Caco-2 (cell line): ENCODE data around the gene TMEFF2. TPM values are rescaled to one million over a fixed set of nuclear protein-coding genes. Genes with fewer than 3 reads are reported as not detected.

Experiments used
- BruUV-seq: library from RNA; stranded (reverse); fragments of 400-500 nt; replicated peaks from 2 replicates; lab custom pipeline; 2021; lab: Mats Ljungman, UMichigan
- CTCF ChIA-PET: fragments of 300-600 bp; sonication (Branson Sonifier 250); formaldehyde crosslinking; loops from one replicate; lab custom pipeline; 2022; ENCODE audit warnings: antibody characterized with exemption; lab: Charles Lee
- POLR2A ChIA-PET: fragments of 300-600 bp; sonication (Branson Sonifier 250); formaldehyde crosslinking; loops from one replicate; lab custom pipeline; 2022; ENCODE audit warnings: antibody characterized with exemption; lab: Charles Lee
- DNase-seq, 2 experiments: peaks; one replicate each; pipeline versions ENCODE4 v3.0.0 to v3.0.0-alpha.2; 2020 to 2022
- H3K27me3 ChIP-seq: replicated peaks from 2 replicates; pipeline ENCODE4 v1.6.0; 2011; ENCODE audit warnings: low read length; ENCODE audit not compliant: control insufficient read depth, insufficient read depth
- H3K36me3 ChIP-seq: 2 replicates; pipeline ENCODE4 v1.5.1; 2011; ENCODE audit warnings: low read length; ENCODE audit not compliant: control insufficient read depth, insufficient read depth
- H3K4me1 ChIP-seq: fragments of 250-450 bp; sonication (Bioruptor Pico); 2 replicates; pipeline ENCODE4 v1.5.1; 2020; ENCODE audit warnings: mild to moderate bottlenecking
- H3K4me3 ChIP-seq: 2 replicates; pipeline ENCODE4 v1.5.1; 2011; ENCODE audit warnings: low read depth, mild to moderate bottlenecking, control low read depth, low read length
- H3K9me3 ChIP-seq: fragments of 250-450 bp; sonication (Bioruptor Pico); 2 replicates; pipeline ENCODE4 v1.5.1; 2020; ENCODE audit warnings: mild to moderate bottlenecking, moderate library complexity
- H3K27ac Mint-ChIP-seq: one replicate; pipeline ENCODE4 v1.8.0; 2022; ENCODE audit warnings: mixed read lengths; ENCODE audit not compliant: unreplicated experiment
- H3K27me3 Mint-ChIP-seq: one replicate; pipeline ENCODE4 v1.8.0; 2022; ENCODE audit warnings: mixed read lengths; ENCODE audit not compliant: insufficient read depth, unreplicated experiment
- H3K36me3 Mint-ChIP-seq: one replicate; pipeline ENCODE4 v1.8.0; 2022; ENCODE audit warnings: mild to moderate bottlenecking, mixed read lengths; ENCODE audit not compliant: insufficient read depth, unreplicated experiment
- H3K4me1 Mint-ChIP-seq: one replicate; pipeline ENCODE4 v1.8.0; 2022; ENCODE audit warnings: low read depth, mixed read lengths; ENCODE audit not compliant: unreplicated experiment
- H3K4me3 Mint-ChIP-seq: one replicate; pipeline ENCODE4 v1.8.0; 2022; ENCODE audit warnings: mild to moderate bottlenecking, moderate library complexity, mixed read lengths; ENCODE audit not compliant: unreplicated experiment
- H3K9me3 Mint-ChIP-seq: one replicate; pipeline ENCODE4 v1.8.0; 2022; ENCODE audit warnings: mixed read lengths; ENCODE audit not compliant: unreplicated experiment
- CTCF ChIP-seq, 2 experiments: fragments of 200-600 bp in 1 of 2; IDR thresholded peaks; 1 replicate in 1 of 2; 2 replicates in 1 of 2; pipeline versions ENCODE4 v1.5.1 to v1.8.0; 2011 to 2022; ENCODE audit warnings: antibody characterized with exemption in 1 of 2, control low read depth in 1 of 2, inconsistent platforms in 1 of 2, low read depth in 1 of 2, low read length in 1 of 2, mild to moderate bottlenecking in 1 of 2, moderate library complexity in 1 of 2; ENCODE audit not compliant: insufficient read depth in 1 of 2, severe bottlenecking in 1 of 2, unreplicated experiment in 1 of 2
- intact Hi-C: fragments of 100-400 bp; cut with micrococcal nuclease; formaldehyde crosslinking; loops from one replicate; pipeline ENCODE4 v1.10.0; 2022; ENCODE audit not compliant: unreplicated experiment
- total RNA-seq: library from RNA; stranded (reverse); gene quantifications from 2 replicates; pipeline ENCODE4 v1.2.3, GENCODE V29; 2022

Gene TMEFF2
- total RNA-seq, 1 experiment from 2014 or later, result not detected

GRCh38 chr2:191952515-191953270 lies 242.0 kb downstream of the TMEFF2 start:
- Mint-ChIP-seq H3K27me3 (no peaks in the 10 kb centered on the region), H3K36me3 (no peaks in the 10 kb centered on the region), H3K4me1 (no peaks in the 10 kb centered on the region), H3K4me3 (no peak overlapping the region), H3K27ac (no peak overlapping the region), H3K9me3 (no peaks in the 10 kb centered on the region)
- no TSS peak for BruUV-seq
- Histone ChIP-seq H3K4me1 (no peaks in the 10 kb centered on the region), H3K9me3 (no peaks in the 10 kb centered on the region), H3K36me3 (no peaks in the 10 kb centered on the region), H3K4me3 (no peak overlapping the region), H3K27me3 (no peaks in the 10 kb centered on the region)
- intact Hi-C loops, result no loop called here
- TF ChIP-seq CTCF (IDR thresholded peaks at IDR 0.05; ENCODE audit: insufficient read depth in 1 of 2, low read depth in 1 of 2, low read length in 1 of 2, severe bottlenecking in 1 of 2, unreplicated experiment in 1 of 2), result no peak
- DNase-seq, result no peak
- POLR2A ChIA-PET, result no interaction called here
- CTCF ChIA-PET, result no interaction called here

- no peaks in the 10 kb centered on the region for H3K4me1 ChIP-seq
- H3K27me3 Mint-ChIP-seq, result no peaks in the 10 kb centered on the region
- no peak overlapping the region for H3K27ac Mint-ChIP-seq
- H3K4me3 ChIP-seq, result no peak overlapping the region
- no peaks in the 10 kb centered on the region for H3K27me3 ChIP-seq
- no peaks in the 10 kb centered on the region for H3K4me1 Mint-ChIP-seq
- no TSS peak for BruUV-seq
- H3K36me3 Mint-ChIP-seq, result no peaks in the 10 kb centered on the region
- no peak overlapping the region for H3K4me3 Mint-ChIP-seq
- H3K36me3 ChIP-seq, result no peaks in the 10 kb centered on the region
- no peak for TF ChIP-seq CTCF (IDR thresholded peaks at IDR 0.05; ENCODE audit: insufficient read depth in 1 of 2, low read depth in 1 of 2, low read length in 1 of 2, severe bottlenecking in 1 of 2, unreplicated experiment in 1 of 2)
- H3K9me3 ChIP-seq, result no peaks in the 10 kb centered on the region
- H3K9me3 Mint-ChIP-seq, result no peaks in the 10 kb centered on the region
- CTCF ChIA-PET, result no interaction called here
- no peak for DNase-seq
- intact Hi-C loops, result no loop called here
- POLR2A ChIA-PET, result no interaction called here
Observed at GRCh38 chr2:191951832-191952231, 242.9 kb downstream of the TMEFF2 start.

- no peaks in the 10 kb centered on the region for H3K9me3 Mint-ChIP-seq
- no peaks in the 10 kb centered on the region for H3K4me1 Mint-ChIP-seq
- no peaks in the 10 kb centered on the region for H3K27me3 Mint-ChIP-seq
- Histone ChIP-seq H3K9me3 (no peaks in the 10 kb centered on the region), H3K4me3 (no peak overlapping the region), H3K27me3 (no peaks in the 10 kb centered on the region), H3K36me3 (no peaks in the 10 kb centered on the region), H3K4me1 (no peaks in the 10 kb centered on the region)
- H3K4me3 Mint-ChIP-seq, result no peak overlapping the region
- intact Hi-C loops, result no loop called here
- no peak for DNase-seq
- BruUV-seq, result no TSS peak
- POLR2A ChIA-PET, result no interaction called here
- no peak overlapping the region for H3K27ac Mint-ChIP-seq
- CTCF ChIA-PET, result no interaction called here
- no peak for TF ChIP-seq CTCF (IDR thresholded peaks at IDR 0.05; ENCODE audit: insufficient read depth in 1 of 2, low read depth in 1 of 2, low read length in 1 of 2, severe bottlenecking in 1 of 2, unreplicated experiment in 1 of 2)
- H3K36me3 Mint-ChIP-seq, result no peaks in the 10 kb centered on the region
Observed at GRCh38 chr2:191951376-191951775, 243.4 kb downstream of the TMEFF2 start.
